Bone marrow (tissue), 2 donors: ENCODE measurements around the gene RRAS.

Experiments
- DNase-seq, 2 donors: peaks; one replicate each; lab custom pipeline; 2025; lab: John Stamatoyannopoulos, UW

The RRAS gene

DNA sequence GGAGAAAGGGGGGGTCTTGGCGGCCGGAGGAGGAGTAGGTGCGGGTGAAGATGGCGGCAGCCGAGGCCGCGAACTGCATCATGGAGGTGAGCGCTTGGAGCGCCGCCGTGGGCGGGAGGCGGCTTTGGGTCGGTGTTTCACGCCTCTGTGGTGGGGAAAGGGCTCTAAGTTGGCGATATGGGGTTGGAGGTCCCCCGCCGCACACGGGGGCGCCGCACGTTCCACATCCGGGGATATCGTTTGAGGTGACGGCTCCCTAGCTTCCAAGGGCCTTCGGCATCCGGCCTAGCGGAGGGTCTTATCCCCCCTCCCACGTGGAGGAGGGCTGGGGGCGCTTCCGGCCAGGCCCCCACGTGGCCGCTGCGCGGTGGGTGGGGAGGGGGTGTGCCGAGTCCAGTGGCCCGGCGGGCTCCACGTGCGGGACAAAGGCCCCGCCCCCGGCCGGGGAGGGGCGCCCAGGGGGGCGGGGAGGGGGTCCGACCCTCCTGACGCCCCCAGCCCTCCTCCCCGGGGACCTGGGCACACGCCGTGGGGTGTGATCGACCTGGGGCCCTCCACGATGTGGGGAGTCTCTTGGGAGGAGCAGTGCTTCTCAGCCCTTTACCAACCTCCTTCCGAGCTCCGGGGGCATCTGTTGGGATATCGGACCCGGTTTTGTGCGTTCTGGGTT lies 37.4 kb upstream of the RRAS start, which contains the start of gene PRMT1:
Gene PRMT1, plus strand, starts transcription at position 41 of the 670 bp plus-strand sequence. Its CDS starts 10 bp downstream, at position 51.
- DNase-seq = no peak

DNA sequence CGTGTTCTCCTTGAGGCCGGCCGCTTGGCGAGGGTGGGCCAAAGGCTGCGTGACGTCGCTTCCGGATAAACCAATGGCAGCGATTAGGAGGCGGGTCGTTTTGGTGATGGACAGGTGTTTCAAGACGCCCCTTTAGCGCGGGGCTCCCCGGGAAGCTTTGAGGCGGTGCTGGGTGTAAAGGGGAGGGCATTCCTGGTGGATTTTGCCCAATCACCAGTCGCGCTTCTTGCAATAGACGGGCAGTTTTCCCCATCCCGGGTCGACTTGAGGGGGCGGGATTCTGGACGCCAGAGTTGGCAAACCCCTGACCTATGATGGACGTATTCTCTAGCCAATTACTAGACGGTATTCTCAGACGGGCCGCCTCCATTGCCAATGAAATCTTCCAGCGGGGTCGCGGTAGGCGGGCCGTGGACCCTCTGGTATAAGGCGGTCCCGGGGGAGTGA lies 36.9 kb upstream of the RRAS start:
- DNase-seq = peak; percentile 94 to 100

DNA sequence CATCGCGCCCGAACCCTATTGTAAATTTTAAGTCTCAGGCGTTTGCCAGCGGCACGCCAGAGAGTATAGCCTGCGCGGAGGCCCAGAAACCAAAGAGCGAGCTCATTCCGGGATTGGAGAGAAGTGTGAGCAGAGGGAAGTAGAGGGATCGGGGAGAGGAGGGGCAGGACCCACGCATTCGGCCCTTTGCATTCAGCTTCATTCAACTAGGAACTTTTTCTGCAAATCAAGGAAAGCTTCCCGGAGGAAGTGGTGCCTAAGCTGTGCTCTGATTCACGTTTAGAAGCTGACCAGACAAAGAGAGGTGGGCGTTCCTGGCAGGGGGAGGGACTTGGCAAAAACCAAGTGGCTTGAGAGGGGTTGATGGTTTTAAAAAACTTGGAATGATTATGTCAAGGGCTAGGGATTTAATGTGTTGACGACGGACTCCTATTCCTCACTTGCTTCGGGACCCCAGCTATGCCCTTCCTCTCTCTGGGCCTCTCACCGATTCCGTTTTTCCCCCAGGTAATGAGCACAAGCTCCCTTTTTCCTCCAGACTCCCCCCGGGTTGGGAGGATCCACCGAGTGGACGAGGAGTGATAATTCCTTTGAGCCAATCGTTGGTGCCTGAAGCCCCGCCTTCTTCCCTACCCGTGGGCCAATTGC lies 36.3 kb upstream of the RRAS start:
- peak in 1 of 2 donors; percentile 87 for DNase-seq

DNA sequence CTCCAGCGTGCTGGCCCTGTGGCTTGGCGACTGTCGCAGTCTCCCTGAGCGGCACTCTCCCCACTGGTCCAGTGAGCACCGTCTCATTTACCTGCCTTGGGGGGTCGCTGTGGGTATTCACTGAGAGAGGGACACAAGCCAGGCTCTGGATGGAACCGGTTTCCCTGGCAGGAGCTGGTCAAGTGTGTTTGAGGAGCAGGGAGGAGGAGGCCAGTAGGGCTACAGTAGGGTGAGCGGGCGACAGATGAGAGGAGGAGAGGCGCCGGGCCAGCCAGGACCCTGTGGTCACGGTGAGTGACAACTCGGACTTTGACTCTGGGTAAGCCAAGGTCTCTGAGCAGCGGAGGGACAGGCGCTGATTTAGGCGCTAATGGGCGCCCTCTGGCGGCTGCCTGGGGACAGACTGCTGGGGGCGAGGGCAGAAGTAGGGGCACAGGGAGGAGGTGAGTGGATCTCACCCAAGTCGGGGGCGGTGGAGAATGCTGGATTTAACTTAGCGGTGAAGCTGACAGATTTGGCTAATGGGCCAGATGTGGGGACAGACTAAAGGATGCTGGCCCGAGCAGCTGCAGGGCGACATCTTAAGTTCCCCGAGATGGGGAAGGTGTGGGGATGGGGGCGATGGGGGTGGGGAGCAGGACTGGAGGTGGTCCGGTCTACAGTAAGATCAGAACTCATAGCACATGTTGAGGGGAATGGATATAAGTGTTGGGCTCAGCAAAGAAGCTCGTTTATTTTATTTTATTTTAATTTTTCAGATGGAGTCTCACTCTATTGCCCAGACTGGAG lies 32.4 kb upstream of the RRAS start:
- peak; percentile 32 to 37 for DNase-seq

DNA sequence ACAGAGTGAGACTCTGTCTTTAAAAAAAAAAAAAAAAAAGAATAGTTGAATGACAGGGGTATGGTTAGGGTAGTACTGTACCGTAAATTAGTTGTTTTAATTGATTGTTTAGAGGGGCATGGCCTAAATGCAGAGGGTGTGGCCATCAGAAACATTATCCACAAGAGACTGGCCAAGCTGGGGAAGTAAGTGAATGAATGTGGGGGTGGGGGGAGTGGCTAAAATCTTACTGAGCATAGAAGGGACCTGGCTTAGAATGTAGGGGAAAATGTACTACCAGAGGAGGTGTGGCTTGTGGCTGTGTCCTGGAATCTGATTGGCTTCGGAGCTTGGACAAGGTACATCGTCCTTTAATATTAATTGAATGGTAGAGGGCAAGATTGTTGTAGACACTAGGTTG lies 29.6 kb upstream of the RRAS start:
- no peak for DNase-seq

DNA sequence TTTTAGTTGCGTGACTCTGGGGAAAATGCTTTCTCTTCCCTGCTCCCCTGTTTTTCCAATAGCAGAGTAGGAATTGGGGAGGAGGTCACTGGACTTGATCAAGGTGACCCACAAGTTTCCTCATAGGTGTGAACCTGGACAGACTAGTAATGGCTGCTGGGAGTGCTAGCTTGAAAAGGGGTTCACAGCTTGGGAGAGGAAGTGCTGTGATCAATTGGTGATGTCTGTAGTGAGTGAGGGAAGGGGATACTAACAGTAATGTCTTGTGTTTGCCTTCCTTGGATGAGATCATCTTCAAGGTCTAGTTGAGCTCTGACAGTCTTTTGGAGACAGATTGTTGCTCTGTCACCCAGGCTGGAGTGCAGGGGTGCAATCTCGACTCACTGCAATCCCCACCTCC lies 27.5 kb upstream of the RRAS start:
- DNase-seq = no peak

DNA sequence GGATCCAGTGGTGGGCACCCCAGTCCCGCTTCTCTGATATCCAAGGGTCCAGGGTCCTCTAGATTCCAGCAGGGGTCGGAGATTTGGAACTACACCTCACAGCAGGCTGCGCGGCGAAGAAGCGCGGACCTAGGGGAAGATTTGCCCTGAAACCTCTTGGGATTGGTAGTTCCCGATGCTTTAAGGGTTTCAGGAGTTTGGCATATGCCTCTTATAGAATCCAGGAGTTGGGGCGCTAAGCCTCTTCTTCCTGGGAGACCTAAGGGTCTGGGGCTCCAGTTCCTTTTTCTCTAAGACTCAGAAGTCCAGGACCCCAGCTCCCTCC lies 26.1 kb upstream of the RRAS start:
- no peak for DNase-seq

DNA sequence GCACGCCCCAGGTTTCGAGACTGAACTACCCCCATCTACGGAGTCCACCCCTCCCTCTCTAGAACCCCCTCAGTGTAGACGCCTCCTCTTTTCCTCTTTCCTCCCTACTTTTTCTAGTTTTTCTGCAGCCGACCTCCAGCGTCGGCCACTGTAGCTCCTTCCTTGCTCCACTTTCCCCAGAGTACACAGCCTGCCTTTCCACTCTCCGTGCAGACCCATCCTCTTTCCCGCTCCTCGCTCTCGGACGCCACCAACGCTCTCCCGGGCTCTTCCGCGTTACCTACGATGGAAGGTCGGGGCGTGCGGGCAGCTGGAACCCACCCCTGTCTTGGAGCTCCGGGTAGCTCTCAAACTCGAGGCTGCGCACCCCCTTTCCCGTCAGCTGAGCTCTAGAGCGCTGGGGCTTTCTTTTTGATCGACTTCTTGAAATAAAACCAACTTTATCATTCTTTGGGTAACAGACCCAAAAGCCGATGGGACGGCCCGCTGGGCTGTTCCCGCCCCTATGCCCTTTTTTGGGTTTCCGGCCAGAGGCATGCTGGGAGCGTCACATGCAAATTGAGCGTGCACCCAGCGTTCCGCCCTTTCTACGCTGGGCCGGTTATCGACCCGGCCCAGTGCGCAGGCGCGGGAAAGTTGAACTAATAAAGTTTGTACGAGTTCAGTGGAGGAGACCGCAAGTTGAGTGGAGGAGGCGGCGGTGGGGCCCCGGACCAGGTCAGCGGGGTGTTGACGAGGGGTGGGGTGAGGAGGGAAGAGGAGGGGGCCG lies 25.6 kb upstream of the RRAS start, which contains the start of the genes BCL2L12 and IRF3:
Gene BCL2L12, plus strand, starts transcription at position 583 of the 769 bp plus-strand sequence. CDS start 760 bp downstream, outside the sequence.
Gene IRF3, minus strand, starts transcription at position 507 of the 769 bp plus-strand sequence. CDS start 1,019 bp downstream, outside the sequence.
- DNase-seq = peak; percentile 90 to 91

DNA sequence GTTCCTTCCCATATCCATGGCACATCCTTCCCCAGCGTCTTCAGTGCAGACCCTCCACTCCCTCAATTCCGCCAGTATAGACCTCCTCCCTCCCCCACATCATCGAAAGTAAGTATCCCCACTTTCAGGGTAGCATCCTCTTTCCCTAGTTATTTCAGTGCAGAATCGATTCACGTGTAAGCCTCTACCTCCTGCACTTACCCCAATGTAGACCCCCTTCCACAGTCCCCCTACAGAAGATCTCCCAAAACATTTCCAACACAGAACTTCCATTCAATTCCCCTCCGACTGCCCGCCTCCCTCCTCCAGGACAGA lies 25.1 kb upstream of the RRAS start:
- no peak for DNase-seq

DNA sequence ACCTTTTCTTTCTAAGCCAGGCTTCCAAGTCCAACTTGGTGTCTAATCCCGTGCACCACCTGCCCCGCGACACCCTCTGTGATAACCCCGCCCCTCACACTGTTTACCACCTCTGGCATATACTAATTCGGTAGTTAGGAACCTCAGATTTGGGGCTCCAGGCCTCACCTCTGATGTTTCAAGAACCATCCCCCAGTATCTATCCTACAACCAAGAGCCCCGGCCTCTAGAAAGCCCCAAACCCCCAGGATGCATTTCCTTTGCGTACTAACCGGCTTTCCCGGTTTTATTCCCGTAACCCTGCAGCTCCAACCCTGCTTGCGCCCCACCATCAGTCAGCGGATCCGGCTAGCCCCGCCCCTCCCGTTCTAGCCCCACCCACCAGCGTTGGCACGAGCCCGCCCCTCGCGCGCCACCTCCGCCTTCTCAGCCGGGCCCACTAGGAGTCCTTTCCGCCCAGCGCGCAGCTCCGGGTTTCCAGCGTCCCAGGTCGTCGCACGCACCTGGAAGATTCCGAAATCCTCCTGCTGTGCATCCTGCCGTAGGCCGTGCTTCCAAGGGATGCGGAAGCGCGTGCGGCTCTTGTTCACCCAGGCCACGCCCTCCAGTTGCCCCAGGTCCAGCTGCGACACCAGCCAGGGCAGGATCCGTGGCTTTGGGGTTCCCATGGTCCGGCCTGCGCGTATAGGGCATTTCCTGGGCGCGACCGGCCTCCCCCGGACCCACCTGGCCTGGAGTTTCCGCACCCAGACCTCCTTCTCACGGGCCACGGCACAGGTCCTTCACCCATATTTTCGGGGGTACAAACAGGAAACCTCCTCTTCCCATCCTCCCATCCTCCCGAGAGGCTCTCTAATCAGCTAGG lies 24.5 kb upstream of the RRAS start:
- DNase-seq = peak; percentile 35 to 74

DNA sequence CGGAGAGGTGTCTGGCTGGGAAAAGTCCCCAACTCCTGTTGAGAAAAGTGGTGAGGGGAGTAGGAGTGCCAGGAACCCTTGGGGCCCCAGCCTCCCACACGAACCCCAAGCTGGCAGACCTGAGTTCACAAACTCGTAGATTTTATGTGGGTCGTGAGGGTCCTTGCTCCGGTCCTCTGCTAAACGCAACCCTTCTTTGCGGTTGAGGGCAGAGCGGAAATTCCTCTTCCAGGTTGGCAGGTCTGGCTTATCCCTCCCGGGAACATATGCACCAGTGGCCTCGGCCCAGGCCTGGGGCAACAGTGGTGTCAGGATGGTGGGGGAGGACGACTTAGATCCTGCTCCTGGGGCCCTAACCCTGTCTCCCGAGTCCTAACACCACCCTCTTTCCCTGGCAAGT lies 23.3 kb upstream of the RRAS start:
- DNase-seq = no peak

DNA sequence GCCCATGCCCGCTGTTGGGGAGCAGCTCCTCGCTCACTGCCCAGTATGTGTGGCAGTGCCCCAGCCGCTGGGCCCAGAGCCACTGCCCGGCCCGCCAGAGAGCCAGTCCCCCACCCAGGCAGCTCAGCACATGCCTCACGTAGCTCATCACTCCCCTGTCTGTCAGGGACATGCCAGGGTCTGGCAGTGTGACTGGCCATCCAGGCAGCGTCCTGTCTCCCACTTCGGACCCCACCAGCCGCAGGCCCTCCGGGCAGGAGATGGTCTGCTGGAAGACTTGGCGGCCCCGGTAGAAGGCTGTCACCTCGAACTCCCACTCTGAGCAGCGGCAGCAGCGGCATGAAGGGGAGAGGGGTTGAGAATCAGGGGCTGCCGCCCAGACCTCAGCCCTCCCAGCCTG lies 22.1 kb upstream of the RRAS start:
- DNase-seq = no peak

DNA sequence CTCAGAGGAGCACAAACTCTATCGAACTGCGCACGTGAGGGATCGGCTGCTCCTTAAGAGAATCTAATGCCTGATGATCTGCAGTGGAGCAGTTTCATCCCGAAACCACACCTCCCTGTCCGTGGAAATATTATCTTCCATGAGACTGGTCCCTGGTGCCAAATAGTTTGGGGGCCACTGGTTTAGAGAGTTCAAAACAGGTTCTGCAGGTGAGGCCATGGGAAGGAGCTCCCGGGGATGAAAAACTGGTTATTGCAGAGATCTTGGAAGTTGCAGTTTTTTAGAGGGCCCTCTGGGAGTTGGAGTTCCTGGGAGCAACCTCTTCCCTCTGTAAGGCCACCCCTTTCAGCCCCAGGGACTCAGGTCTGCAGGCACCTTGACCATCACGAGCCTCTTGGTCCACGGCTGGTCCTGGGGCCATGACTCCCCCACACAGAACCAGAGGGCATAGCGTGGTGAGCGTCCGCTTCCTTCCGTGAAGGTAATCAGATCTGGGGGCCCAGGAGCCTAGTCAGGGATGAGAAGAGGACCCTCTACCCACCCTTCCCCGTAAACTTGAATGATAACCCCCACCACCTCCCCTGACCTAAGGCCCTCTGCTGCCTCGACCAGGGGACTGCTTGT lies 20.5 kb upstream of the RRAS start:
- DNase-seq = no peak

DNA sequence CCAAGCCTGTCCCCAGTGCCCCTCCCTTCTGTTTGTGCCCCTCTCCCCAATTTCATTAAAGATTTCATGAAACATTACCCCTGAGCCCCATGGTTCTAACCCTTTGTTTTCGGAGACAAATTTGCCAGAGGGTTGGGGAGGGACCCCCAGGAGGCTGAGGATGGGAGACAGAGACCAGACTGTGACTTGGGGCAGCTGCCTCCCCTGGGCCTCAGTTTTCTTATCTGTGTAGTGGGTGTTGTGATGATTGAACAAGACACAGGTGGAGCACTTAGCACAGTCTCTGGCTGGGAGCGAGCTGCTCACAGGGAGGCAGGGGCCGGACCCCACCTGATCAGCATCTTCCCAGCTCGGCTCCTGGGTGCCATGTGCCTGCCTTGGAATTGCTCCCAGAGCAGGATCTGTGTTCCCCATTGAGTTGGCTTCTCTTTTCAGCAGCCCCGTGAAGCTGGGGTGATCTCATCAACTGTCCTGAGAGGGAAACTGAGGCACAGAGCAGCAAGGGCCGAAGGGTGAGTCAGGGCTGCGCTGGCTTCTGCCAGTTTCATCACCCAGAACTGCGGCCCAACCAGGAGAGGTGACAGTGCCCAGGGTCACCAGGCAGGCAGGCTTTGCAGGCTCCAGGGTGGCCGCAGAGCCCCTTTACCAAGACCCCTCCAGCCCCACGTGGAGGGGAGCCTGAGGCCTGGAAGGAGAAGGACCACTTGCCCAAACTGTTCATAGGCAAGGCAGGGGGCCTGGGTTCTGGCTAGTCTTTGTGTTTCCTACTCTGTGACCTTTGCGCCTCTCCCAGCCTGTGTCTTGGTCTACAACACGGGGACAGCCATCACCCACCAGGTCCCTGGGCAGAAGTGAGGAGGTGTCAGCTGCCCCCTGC lies 18.9 kb upstream of the RRAS start:
- no peak for DNase-seq

DNA sequence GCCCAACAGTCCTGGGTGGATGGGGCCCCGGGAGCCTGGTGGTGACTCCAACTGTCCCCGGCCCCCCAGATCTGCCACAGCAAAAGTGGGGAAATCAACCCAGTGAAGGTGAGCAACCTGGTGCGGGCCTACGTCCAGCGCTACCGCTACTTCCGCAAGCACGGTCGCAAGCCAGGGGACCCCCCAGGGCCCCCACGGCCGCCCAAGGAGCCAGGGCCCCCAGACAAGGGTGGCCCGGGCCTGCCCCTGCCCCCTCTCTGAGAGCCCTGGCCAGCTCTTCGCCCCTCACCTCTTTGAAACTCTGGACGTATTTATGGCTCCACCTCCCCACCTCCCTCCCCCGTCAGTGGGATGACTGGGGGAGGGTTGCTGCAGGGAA lies 18.2 kb upstream of the RRAS start:
- no peak for DNase-seq

DNA sequence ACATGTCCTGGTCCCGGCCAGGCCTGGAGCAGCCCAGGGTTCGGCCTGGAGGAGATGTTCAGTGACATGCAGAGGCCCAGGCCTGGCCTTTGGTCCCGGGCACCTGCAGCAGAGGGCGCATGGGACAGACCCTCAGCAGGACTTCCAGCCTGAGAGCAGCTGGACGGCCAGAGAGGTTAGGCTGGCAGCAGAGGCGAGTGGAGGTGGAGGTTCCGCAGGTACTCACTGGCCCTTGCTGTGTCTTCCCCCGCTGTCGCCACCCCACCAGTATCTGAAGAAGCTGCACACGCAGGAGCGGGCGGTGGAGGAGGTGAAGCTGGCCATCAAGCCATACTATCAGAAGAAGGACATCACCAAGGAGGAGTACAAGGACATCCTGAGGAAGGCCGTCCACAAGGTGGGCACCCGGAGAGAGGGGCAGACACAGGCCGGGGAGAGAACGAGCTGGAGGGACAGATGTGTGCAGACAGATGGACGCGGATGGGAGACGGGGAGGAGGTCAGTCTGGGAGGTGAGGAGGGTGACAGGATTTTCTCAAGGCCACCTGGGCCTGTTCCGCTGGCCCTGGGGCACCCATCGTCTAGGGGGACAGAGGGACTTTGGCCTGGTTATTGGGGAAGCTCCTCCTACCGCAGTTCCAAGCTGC lies 17.7 kb upstream of the RRAS start:
- no peak for DNase-seq

DNA sequence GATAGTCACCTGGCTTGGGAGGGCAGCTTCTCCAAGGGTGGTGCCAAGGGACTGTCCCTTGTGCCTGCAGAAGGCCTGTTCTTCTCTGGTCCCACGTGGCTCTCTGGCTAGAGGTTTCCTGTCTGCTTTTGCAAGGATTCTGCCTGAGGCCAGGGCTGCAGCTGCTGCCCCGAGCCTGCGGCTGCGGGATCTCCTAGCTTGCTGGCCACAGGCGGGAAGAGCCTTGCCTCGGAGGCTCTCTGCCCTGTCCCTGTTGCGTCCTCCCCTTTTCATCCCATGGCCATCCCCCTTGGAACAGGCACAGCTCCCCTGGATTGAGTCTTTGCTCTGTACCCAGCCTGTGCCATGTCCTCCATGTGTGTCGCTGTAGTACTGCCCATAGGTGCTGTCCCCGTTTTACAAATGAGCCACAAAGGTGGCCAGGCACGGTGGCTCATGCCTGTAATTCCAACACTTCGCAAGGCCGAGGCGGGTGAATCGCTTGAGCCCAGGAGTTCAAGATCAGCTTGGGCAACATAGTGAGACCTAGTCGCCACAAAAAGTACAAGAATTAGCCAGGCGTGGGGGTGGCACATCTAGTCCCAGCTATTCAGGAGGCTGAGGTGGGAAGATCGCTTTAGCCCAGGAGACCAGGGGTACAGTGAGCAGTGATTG lies 16.6 kb upstream of the RRAS start:
- DNase-seq = no peak

DNA sequence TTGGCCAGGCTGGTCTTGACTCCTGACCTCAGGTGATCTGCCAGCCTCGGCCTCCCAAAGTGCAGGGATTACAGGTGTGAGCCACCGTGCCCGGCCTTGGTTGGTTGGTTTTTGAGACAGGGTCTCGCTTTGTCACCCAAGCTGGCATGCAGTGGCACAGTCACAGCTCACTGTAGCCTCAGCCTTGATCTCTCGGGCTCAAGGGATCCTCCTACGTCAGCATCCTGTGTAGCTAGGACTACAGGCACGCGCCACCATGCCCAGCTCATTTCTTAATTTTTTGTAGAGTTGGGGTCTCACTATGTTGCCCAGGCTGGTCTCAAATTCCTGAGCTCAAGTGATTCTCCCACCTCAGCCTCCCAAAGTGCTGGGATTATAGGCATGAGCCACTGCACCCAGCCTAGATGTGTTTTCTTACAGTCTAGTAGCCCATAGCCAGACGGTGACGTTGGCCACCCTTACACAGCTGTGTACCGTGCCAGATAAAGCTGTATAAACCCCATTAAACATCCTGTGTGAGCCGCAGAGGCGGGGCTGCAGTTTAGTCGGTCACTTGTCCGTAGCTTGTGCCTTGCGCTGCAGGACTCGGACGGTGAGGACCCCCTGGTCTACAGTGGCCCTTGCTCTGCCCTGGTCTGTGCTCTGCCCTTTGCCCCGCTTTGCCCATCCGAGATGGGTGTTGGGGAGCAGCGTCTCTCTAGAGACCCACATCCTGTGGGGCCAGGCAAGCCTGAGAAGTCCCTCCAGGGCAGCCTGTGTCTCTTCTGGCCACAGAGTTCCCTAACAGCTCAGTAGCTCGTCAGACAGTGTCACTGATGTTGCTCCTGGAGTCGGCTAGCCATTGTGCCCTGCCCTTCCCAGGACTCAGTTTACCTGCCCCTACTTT lies 15.9 kb upstream of the RRAS start:
- DNase-seq = no peak
